C4-2B (cell line): ENCODE results near the gene WFIKKN1.

Experiments used
- ZFX ChIP-seq: fragments of 450-650 bp; IDR thresholded peaks from 2 replicates; pipeline ENCODE4 v1.6.1; 2017
- TF ChIP-seq, protein P1 (sequence below): fragments of 450-650 bp; conservative IDR thresholded peaks from 2 replicates; pipeline ENCODE4 v1.5.1; 2017; ENCODE audit warnings: mild to moderate bottlenecking

DNA sequence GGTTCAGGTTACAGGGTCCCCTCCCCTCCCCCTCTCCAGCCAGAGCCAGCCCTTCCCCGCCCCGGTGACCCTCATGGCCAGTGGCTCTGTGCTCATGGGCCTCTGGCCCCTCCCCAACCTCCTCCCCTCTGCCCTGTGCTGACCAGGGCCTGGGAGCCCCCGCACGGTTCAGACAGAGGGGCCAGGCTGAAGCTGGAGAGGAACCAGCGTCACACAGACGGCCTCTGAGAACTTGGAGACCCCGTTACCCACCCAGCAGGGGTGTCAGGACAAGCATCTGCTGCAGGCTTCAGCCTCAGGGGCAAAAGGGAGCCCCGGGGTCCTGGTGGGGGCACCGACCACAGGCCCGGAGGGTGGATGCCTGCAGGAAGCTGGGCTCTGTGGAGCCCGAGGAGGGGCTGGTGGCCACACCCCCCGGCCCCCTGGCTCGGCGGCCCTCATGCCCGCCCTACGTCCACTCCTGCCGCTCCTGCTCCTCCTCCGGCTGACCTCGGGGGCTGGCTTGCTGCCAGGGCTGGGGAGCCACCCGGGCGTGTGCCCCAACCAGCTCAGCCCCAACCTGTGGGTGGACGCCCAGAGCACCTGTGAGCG lies at the start of gene WFIKKN1:
- TF ChIP-seq, protein P1, sequence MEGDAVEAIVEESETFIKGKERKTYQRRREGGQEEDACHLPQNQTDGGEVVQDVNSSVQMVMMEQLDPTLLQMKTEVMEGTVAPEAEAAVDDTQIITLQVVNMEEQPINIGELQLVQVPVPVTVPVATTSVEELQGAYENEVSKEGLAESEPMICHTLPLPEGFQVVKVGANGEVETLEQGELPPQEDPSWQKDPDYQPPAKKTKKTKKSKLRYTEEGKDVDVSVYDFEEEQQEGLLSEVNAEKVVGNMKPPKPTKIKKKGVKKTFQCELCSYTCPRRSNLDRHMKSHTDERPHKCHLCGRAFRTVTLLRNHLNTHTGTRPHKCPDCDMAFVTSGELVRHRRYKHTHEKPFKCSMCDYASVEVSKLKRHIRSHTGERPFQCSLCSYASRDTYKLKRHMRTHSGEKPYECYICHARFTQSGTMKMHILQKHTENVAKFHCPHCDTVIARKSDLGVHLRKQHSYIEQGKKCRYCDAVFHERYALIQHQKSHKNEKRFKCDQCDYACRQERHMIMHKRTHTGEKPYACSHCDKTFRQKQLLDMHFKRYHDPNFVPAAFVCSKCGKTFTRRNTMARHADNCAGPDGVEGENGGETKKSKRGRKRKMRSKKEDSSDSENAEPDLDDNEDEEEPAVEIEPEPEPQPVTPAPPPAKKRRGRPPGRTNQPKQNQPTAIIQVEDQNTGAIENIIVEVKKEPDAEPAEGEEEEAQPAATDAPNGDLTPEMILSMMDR = no peak
- TF ChIP-seq ZFX = no peak
